Nephron (organoid): Measurements from ENCODE around the gene ADAM11.
A peak's percentile ranks its signal among the peaks of the same experiment; 100 is the strongest.
"Not testable (repeated sequence)": the region's sequence is repeated elsewhere in the genome, so short reads cannot be mapped to it uniquely, and the experiment has no call there.

ENCODE experiments used
- H3K27ac Mint-ChIP-seq, 3 experiments: 2 replicates each; pipeline ENCODE4 v1.8.0; 2020; ENCODE audit warnings: mixed read lengths in 3 of 3, mild to moderate bottlenecking in 2 of 3, moderate library complexity in 1 of 3
- H3K27me3 Mint-ChIP-seq: 2 replicates; pipeline ENCODE4 v1.8.0; 2021; ENCODE audit warnings: low read depth, mild to moderate bottlenecking, moderate library complexity, mixed read lengths
- H3K36me3 Mint-ChIP-seq: 2 replicates; pipeline ENCODE4 v1.8.0; 2020; ENCODE audit warnings: low read depth, mixed read lengths
- H3K4me1 Mint-ChIP-seq: 2 replicates; pipeline ENCODE4 v1.8.0; 2020; ENCODE audit warnings: mixed read lengths
- H3K4me3 Mint-ChIP-seq, 3 experiments: 2 replicates each; pipeline ENCODE4 v1.8.0; 2020; ENCODE audit warnings: mild to moderate bottlenecking in 3 of 3, mixed read lengths in 3 of 3, moderate library complexity in 2 of 3
- H3K9me3 Mint-ChIP-seq: 2 replicates; pipeline ENCODE4 v1.8.0; 2020; ENCODE audit warnings: mixed read lengths
- CTCF ChIP-seq, 3 experiments: fragments of 200-600 bp; sonication (generic); IDR thresholded peaks; one replicate each; pipeline ENCODE4 v1.5.0; 2021; ENCODE audit warnings: antibody characterized with exemption in 3 of 3; ENCODE audit not compliant: unreplicated experiment in 3 of 3

The ADAM11 gene

GRCh38 chr17:44758414-44759085 lies at the start of gene ADAM11:
Gene ADAM11, plus strand, starts transcription at chr17:44758988. Its CDS starts 212 bp downstream, at chr17:44759200.
- Mint-ChIP-seq H3K4me1 (no peaks in the 10 kb centered on the region), H3K36me3 (no peaks in the 10 kb centered on the region), H3K4me3 (peak within 1 kb of the TSS; percentile 78 to 84 (median 83)), H3K27me3 (peaks cover 34% of the 10 kb centered on the region), H3K27ac (peak within 1 kb of the TSS in 1 of 3 experiments; percentile 55), H3K9me3 (no peaks in the 10 kb centered on the region)
- TF ChIP-seq CTCF (IDR thresholded peaks at IDR 0.05; ENCODE audit: unreplicated experiment in 3 of 3), result no peak

GRCh38 chr17:44719444-44719843 lies 39.3 kb upstream of the ADAM11 start:
- Mint-ChIP-seq H3K27me3 (no peaks in the 10 kb centered on the region), H3K9me3 (peaks cover 5% of the 10 kb centered on the region), H3K4me1 (no peaks in the 10 kb centered on the region), H3K27ac (no peak overlapping the region), H3K4me3 (no peak overlapping the region), H3K36me3 (peaks cover 55% of the 10 kb centered on the region)
- no peak for TF ChIP-seq CTCF (IDR thresholded peaks at IDR 0.05; ENCODE audit: unreplicated experiment in 3 of 3)

GRCh38 chr17:44722254-44722653 lies 36.5 kb upstream of the ADAM11 start:
- no peak overlapping the region for H3K27ac Mint-ChIP-seq
- no peaks in the 10 kb centered on the region for H3K4me1 Mint-ChIP-seq
- H3K36me3 Mint-ChIP-seq, result peaks cover 46% of the 10 kb centered on the region
- peaks cover 5% of the 10 kb centered on the region for H3K9me3 Mint-ChIP-seq
- no peak for TF ChIP-seq CTCF (IDR thresholded peaks at IDR 0.05; ENCODE audit: unreplicated experiment in 3 of 3)
- no peaks in the 10 kb centered on the region for H3K27me3 Mint-ChIP-seq
- no peak overlapping the region for H3K4me3 Mint-ChIP-seq

GRCh38 chr17:44726121-44726520 lies 32.7 kb upstream of the ADAM11 start:
- not testable (repeated sequence) for H3K4me3 Mint-ChIP-seq, H3K27me3 Mint-ChIP-seq, H3K4me1 Mint-ChIP-seq, H3K27ac Mint-ChIP-seq, H3K9me3 Mint-ChIP-seq
- H3K36me3 Mint-ChIP-seq, result peaks cover 31% of the 10 kb centered on the region

- Mint-ChIP-seq H3K27ac (no peak overlapping the region), H3K36me3 (peaks cover 24% of the 10 kb centered on the region), H3K27me3 (no peaks in the 10 kb centered on the region), H3K4me1 (no peaks in the 10 kb centered on the region), H3K9me3 (no peaks in the 10 kb centered on the region), H3K4me3 (no peak overlapping the region)
- TF ChIP-seq CTCF (IDR thresholded peaks at IDR 0.05; ENCODE audit: unreplicated experiment in 3 of 3), result peak; percentile 34 to 51 (median 40)
These were observed 25.0 kb upstream of the ADAM11 start for GRCh38 chr17:44733753-44734152.

GRCh38 chr17:44734272-44734671 lies 24.5 kb upstream of the ADAM11 start:
- no peaks in the 10 kb centered on the region for H3K27me3 Mint-ChIP-seq
- no peak overlapping the region for H3K27ac Mint-ChIP-seq
- H3K36me3 Mint-ChIP-seq, result peaks cover 24% of the 10 kb centered on the region

More at GRCh38 chr17:44734272-44734671, 24.5 kb upstream of the ADAM11 start:
- no peak for TF ChIP-seq CTCF (IDR thresholded peaks at IDR 0.05; ENCODE audit: unreplicated experiment in 3 of 3)
- Mint-ChIP-seq H3K4me3 (no peak overlapping the region), H3K4me1 (no peaks in the 10 kb centered on the region), H3K9me3 (no peaks in the 10 kb centered on the region)
